ENCODE results near the gene NOS1AP.

- TF ChIP-seq POLR2A (IDR thresholded peaks at IDR 0.05; ENCODE audit: low read depth, low read length) (no peak), POLR2AphosphoS5 (IDR thresholded peaks at IDR 0.05; ENCODE audit: low read depth, low read length) (no peak), SPI1 (IDR thresholded peaks at IDR 0.05; ENCODE audit: low read depth, low read length) (no peak), TAF1 (IDR thresholded peaks at IDR 0.05; ENCODE audit: low read depth, low read length) (no peak), PAX5 (IDR thresholded peaks at IDR 0.05; ENCODE audit: insufficient read depth, low read length, severe bottlenecking) (no peak)
Observed at GRCh38 chr1:162023181-162023546, 46.3 kb upstream of the NOS1AP start.
